Mucosa of gallbladder (tissue), 1 donor: Measurements from ENCODE around the gene MRPS11. TPM values are rescaled to one million over a fixed set of nuclear protein-coding genes. Genes with fewer than 3 reads are reported as not detected.
A peak's percentile ranks its signal among the peaks of the same experiment; 100 is the strongest.
"Not testable (repeated sequence)": the region's sequence is repeated elsewhere in the genome, so short reads cannot be mapped to it uniquely, and the experiment has no call there.

ENCODE experiments used
- DNase-seq: peaks from one replicate; pipeline ENCODE4 v3.0.0-alpha.2; 2020; ENCODE audit warnings: low spot score
- total RNA-seq: library from RNA; stranded (reverse); gene quantifications from one replicate; pipeline ENCODE4 v1.2.1, GENCODE V29; 2021
- donor health status: DM: no; HTN: no; CAD: no.

The MRPS11 gene
- total RNA-seq = 44.0 TPM

DNA sequence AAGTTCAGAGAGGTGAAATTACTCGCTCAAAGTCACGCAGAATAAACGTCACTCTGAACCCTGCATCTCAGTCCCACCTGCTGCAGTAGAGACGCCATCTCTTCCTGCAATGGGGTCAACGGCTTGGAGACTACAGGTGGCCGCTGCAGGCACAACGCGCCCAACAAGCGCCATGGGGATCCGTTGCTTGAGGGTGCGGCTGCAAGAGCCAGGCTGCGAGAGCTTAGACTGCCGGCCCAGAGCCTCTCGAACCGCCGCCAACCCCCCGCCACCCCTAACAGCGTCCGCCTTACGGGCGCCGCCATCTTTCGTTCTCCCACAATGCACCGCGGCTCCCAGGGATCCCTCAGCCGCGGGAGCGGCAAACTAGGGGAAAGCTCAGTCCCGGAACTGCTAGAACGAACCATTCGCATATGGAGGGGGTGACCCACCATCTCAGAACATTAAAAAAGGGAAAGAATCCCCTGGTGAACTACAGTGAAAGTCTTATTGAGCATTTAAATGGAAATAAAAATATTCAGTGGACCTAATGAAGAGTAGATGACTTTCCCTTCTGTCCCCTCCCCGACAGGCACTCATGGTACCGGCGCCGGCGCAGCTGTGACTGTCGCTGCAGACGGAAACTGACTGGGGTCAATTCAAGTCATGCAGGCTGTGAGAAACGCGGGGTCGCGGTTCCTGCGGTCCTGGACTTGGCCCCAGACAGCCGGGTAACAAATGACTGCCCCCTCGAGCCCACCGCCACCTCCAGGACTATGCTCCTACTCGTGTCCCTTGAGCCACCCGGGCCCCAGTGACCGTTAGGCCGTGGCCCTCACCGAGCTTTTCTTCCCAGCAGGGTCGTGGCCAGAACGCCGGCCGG lies at the start of gene MRPS11, which contains the start of gene MRPL46:
MRPS11 (plus strand) TSS at position 636 of the 862 bp plus-strand sequence; CDS start at position 646, 10 bp downstream.
MRPL46 (minus strand) TSS at position 316 of the 862 bp plus-strand sequence; CDS start at position 305, 11 bp downstream.
- DNase-seq = peak; percentile 92

- DNase-seq = no peak
These were observed 47.7 kb upstream of the MRPS11 start for GRCh38 chr15:88419830-88420229.

- DNase-seq = no peak
These were observed 44.2 kb upstream of the MRPS11 start for GRCh38 chr15:88423331-88423730.

DNA sequence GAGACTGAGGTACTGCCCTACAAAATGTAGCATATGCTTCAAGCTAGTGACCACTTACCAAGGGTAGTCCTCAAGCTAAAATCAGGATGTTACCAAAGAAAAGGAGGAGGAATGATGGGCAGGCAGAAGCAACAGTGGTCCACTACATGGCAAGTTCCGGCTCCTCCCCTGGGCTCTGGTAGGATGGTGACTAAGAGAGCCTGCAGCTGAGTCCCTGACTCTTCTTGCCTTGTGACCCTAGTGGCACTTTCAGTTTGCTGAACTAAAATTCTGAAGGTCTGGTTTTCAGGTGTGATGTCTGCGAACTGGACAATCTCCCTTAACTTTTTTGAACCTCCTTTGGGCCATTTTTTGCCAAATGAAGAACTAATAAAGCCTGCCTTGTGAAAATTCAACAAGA lies 41.2 kb upstream of the MRPS11 start:
- DNase-seq = no peak

DNA sequence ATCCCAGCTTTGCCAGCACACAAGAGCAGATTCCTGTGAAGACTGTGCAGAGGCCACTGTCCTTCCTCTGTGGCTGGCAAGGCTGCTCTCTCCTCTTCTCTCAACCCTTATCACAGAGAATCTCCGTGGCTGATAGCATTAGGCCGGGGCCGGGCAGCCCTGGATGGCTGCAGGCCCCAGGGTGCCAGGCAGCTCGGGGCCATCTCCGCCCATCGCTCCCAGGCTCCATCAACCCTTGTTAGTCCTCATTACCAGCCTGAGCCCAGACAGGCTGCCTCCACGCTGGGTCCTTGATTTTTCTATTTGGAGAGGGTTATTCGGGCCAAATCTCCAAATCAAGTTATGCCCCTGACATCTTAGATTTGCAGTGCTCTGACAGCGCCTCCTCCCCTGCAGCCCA lies 39.5 kb upstream of the MRPS11 start:
- DNase-seq = no peak

DNA sequence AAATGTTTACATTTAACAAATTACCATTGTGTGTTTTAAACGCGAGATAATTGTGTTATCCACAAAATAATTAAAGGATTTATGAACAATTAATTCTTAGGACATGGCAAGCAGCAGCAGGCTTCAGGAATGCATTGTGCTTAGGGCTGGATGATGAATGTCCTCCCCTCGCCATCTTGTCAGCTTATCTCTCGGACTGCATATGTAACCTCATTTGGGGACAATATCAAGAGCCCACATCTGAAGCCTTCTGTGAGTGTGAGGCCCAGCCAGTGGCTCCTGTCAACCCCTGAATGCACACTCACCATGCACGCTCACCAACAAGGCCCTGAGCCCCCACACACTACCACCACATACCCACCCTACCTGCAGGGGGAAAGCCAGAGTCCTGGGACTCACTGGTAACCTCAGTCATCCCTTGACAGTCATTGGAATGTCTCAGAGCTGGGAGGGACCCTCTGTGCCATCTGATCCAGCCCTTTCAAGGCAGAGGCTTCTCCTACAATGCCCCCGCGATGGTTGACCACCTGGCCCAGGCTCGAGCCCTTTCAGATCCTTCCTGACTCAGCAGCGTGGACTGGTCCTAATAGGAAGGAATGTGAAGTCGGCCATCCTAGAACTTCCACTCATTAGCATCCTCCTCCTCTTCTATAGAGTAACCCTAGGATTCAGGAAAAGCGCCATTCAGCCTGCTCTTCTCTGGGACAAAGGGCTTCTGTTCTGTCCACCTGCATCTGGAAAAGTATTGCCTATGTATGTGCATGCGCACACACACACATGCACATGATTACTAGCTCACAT lies 38.5 kb upstream of the MRPS11 start:
- DNase-seq = no peak

DNA sequence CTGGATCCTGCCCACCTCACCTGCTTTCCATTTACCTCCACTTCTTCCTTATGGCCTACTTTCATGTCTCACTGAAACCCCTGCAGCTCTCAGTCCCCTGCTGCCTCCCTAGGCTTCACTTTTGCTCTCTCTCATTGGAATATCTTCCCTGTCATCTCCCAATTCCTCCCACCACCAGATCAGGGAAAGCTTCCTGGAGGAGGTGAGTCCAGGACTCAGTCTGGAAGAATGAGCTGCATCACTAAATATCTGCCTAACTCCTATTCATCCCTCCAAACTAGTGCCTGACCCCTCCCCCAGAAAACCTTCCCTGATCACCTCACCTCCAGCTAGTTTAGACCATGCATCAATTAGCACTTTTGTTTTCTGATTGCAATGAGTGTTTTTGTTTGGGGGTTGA lies 37.5 kb upstream of the MRPS11 start:
- DNase-seq = no peak

GRCh38 chr15:88431441-88431840 lies 36.1 kb upstream of the MRPS11 start:
- DNase-seq = no peak

DNA sequence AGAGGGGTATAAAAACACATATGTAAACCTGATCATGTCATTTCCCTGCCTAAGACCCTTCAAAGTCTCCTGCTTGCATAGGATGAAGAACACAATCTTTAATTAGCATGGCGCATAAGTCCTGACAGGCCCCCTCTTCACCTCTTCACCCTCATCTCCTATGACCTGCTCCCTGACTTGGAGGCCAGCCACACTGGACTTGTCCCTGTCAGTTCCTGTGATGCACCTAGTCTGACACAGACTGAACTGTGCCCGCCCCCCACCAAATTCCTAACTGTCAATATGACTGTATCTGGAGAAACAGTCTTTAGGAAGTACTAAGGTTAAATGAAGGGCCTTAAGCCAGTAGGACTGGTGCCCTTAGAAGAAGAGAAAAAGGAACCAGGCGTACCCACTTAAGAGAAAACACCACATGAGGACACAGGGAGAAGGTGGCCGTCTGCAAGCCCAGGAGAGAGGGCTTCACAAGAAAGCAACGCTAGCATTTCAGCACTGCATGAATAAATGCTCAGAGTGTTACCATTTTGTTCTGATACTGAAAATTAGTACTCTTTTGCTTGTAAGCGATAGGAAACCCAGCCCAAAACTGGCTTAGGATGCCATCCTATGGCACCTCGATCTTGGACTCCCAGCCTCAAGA lies 34.3 kb upstream of the MRPS11 start:
- no peak for DNase-seq

DNA sequence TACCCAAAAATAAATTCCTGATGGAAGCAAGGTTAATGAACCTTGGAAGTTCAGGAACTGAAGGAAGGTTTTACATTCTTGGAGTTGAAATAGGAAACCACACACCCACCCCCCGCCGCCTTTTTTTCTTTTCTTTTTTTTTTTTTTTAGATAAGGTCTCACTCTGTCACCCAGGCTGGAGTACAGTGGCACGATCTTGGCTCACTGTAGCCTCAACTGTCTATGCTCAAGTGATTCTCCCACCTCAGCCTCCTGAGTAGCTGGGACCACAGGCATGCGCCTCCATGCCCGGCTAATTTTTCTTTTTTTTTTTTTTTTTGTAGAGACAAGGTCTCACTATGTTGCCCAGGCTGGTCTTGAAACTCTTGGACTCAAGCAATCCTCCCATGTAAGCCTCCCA lies 33.4 kb upstream of the MRPS11 start:
- DNase-seq = not testable (repeated sequence)

GRCh38 chr15:88438181-88438580 lies 29.3 kb upstream of the MRPS11 start:
- DNase-seq = no peak

- no peak for DNase-seq
These were observed 27.5 kb upstream of the MRPS11 start for GRCh38 chr15:88440021-88440420.

DNA sequence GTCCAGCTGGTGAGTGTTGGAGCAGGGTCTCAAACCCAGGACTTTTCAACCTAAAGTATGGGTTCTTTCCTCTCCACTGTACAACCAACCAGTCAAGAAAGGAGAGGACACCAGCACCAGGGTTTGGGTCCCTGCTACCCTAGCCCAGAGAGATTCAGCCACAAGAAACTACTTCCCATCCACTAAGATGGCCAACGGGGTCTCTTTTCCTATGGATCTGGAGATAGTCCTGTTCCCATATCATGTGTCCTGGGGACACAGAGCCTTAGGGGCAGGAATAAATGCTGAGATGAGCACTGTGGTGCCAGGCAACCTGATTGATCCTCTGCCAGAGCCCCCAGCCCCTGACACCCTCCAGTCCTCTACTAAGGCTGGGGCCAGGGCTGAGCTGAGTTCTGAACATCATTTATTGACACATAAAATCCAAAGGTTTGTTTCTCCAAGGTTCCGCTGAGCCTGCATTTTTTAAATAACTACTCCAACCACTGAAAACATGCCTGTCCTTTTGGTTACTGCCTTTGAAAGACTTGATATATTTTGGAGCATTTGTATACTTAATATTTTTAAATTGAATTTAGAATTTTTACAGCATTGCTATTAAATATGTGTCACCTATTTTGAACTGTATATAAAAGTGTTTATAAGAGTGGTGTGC lies 26.3 kb upstream of the MRPS11 start:
- DNase-seq = no peak

DNA sequence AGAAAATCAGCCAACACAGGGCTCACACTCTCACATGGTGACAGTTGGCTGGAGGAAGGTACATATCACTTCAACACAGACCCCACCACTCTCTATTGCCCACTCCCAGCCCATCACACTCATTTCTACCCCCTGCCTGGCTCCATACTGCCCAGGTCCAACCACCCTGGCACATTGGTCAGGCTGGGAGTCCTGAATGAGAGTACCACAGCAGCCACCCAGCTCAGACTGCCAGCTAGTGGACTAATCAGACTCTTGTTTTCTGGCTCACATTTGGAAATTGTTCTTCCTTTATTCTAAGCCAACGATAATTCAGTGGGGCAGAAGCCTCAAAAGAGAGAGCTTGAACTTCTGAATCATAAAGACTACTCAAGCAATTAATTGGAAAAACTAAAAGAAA lies 20.3 kb upstream of the MRPS11 start:
- DNase-seq = no peak

- no peak for DNase-seq
These were observed 19.8 kb upstream of the MRPS11 start for GRCh38 chr15:88447741-88448140.

DNA sequence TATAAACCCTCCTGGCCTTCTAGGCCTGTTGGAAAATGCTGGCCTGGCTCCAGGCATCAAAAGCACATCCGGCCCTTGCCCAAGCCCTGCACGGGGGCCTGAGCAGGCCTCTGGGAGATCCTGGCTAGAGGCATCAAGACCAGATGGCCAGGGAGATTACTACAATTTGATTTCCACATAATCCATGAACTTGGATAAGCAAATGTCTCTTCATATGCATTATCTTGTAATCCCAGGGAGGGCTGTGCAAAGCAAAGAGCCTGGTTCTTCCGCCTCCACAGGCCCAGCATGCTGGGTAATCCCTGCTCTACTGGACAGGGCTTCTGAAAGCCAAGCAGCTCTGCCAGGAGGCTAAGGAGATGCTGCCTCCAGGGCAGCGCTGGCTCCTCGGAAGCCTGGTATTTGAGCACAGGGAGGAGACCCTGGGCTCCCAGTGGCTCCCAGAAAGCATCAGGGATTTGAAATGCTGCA lies 18.5 kb upstream of the MRPS11 start:
- no peak for DNase-seq

DNA sequence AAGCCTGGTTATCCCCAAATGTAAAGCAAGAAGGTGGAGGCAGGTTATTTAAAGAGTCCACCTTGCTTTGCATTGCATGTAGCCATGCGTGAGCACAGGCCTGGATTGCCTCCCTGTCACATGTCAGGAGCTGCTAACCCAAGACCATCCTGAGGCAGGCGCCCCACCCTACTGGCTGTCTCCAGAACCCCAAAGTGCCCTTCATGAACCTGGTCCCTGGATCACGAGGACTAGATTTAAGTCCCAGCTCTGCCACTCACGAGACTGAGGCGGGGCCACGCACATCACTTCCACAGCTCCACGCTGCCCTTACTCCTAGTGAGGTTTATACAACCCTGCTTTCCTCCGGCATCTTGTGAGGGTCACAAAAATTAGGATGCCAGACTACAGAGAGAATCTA lies 17.9 kb upstream of the MRPS11 start:
- DNase-seq = no peak

DNA sequence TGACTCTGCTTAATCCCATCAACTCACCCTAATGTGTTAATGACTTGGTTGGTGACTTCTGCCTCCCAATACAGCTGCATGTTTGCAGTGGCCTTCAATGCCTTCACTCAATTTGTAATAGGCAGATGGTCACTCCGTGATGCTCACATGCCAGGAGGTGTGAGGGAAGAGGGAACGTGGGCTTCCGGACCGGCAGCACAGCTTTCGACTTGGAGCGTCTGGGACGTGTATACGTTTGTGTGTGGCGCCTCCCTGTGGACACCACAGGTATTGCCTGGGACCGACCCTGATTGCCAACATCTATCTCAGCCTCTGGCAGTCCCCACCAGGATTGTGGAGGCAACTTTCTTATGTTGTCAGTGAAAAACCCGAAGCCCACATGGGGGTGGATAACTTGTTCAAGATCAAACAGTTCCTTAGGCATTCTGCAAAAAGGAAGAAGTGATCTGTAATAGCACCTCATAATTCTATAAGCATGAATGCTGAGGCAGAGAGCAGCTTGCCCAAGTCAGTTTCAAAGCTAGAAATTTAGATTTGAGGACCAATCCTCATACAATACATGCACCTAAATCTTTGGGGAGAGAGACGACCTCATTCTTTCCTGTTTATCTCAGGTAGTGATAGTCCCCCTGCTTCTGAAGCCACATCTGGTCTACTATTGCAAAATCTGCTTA lies 17.2 kb upstream of the MRPS11 start:
- peak; percentile 26 for DNase-seq

DNA sequence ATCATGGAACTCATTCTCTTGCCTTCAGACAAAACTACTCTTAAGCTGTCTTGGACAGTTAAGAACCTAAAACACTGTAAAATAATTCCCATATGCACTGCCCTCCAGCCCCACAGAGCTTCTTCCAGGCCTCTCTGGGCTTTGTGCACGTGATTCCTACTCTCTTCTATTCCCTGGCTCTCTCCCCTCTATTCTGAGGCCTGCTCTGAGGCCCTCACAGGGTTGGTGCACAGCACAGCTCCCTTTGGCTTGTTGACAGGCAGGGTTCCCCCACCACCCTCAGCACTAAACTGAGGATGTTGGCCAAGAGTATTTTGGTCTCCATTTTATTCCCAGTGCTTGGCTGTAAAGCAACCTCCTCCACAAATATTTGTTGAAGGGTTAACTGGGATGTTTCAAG lies 13.9 kb upstream of the MRPS11 start:
- DNase-seq = no peak

- DNase-seq = no peak
These were observed 13.3 kb upstream of the MRPS11 start for GRCh38 chr15:88454236-88454635.
